Stomach (tissue), 9 donors: ENCODE measurements around the gene WASF3. TPM values are rescaled to one million over a fixed set of nuclear protein-coding genes. Genes with fewer than 3 reads are reported as not detected.

Experiments used
- DNase-seq, 2 donors: peaks; one replicate each; pipeline versions ENCODE4 v3.0.0 to v3.0.0-alpha.2; 2013 to 2019
- H3K27ac ChIP-seq, 5 donors: fragments of 200-600 bp in 4 of 5; sonication (generic) in 4 of 5; one replicate each; pipeline ENCODE4 v1.5.1; 2013 to 2019; ENCODE audit warnings: mild to moderate bottlenecking in 1 of 5, moderate library complexity in 1 of 5
- H3K27me3 ChIP-seq, 3 donors: fragments of 200-600 bp; sonication (generic); one replicate each; pipeline ENCODE4 v1.5.1; 2017 to 2019; ENCODE audit warnings: mixed run types in 1 of 3
- H3K36me3 ChIP-seq, 4 donors: fragments of 200-600 bp; sonication (generic); 1 replicate in 3 of 4; 2 replicates in 1 of 4; pipeline ENCODE4 v1.5.1; 2016 to 2019
- H3K4me1 ChIP-seq, 4 donors: fragments of 200-600 bp; sonication (generic); one replicate each; pipeline ENCODE4 v1.5.1; 2016 to 2019
- H3K4me3 ChIP-seq, 4 donors: fragments of 200-600 bp; sonication (generic) in 3 of 4; one replicate each; pipeline ENCODE4 v1.5.1; 2016 to 2019; ENCODE audit warnings: mild to moderate bottlenecking in 1 of 4
- H3K9me3 ChIP-seq, 4 donors: fragments of 200-600 bp; sonication (generic); one replicate each; pipeline ENCODE4 v1.5.1; 2016 to 2019
- CTCF ChIP-seq, 7 experiments: fragments of 450-650 bp in 4 of 7; fragments of 200-600 bp in 3 of 7; sonication (generic) in 3 of 7; IDR thresholded peaks; one replicate each; pipeline ENCODE4 v1.5.1; 2016 to 2019; ENCODE audit warnings: antibody characterized with exemption in 7 of 7, control low read depth in 2 of 7, mild to moderate bottlenecking in 1 of 7
- EP300 ChIP-seq: sonication (generic); formaldehyde crosslinking; IDR thresholded peaks from one replicate; pipeline ENCODE4 v1.6.1; 2017; ENCODE audit warnings: antibody characterized with exemption
- POLR2A ChIP-seq, 4 donors: fragments of 450-650 bp; IDR thresholded peaks; one replicate each; pipeline ENCODE4 v1.6.1; 2016; ENCODE audit warnings: antibody characterized with exemption in 4 of 4, control low read depth in 2 of 4, mild to moderate bottlenecking in 1 of 4, moderate library complexity in 1 of 4
- POLR2AphosphoS5 ChIP-seq, 3 donors: sonication (generic); formaldehyde crosslinking; IDR thresholded peaks; one replicate each; pipeline ENCODE4 v1.6.1; 2016; ENCODE audit warnings: antibody characterized with exemption in 3 of 3
- WGBS, 5 donors: extraction: QIAGEN DNeasy Blood & Tissue Kit in 3 of 5; methylation state at CpG; one replicate each; pipeline versions ENCODE4 v1.1.5 to v1.1.7; 2013 to 2018; 5-methylcytosine and 5-hydroxymethylcytosine counted together
- intact Hi-C: fragments of 100-400 bp; cut with DNase I; formaldehyde crosslinking; loops from one replicate; pipeline ENCODE4 v1.15.1; 2023; ENCODE audit warnings: low total_unique reads
- polyA plus RNA-seq, 3 donors: library from polyadenylated mRNA; stranded (reverse); fragments of 200-250 nt; gene quantifications; one replicate each; pipeline ENCODE4 v1.2.3, GENCODE V29; 2013
- total RNA-seq, 5 donors: library from RNA; depleted of rRNA; stranded (reverse); fragments of >200 nt; gene quantifications; one replicate each; pipeline versions ENCODE4 v1.1.0 to v1.2.3, GENCODE V29; 2014 to 2016
- donor health status: healthy with polysubstance abuse.
- donor health status: Bipolar disorder and iron deficiency.
- donor health status: healthy.

WASF3 gene
- total and polyA plus RNA-seq, 8 donors: 0.87 to 12.8 (median 10.2) TPM

GRCh38 chr13:26558074-26558805, 757 bp downstream of the WASF3 start:
- H3K27ac ChIP-seq: peak overlapping the region; percentile 58 to 88 (median 86)
- intact Hi-C loops: no loop called here
- H3K4me3 ChIP-seq: peak overlapping the region; percentile 81 to 92 (median 84)
- peak in 1 of 2 donors; percentile 53 for DNase-seq
- H3K36me3 ChIP-seq: no peaks in the 10 kb centered on the region
- peaks cover 8 to 46% (median 30%) of the 10 kb centered on the region in 4 donors for H3K4me1 ChIP-seq
- H3K9me3 ChIP-seq: peaks cover 0 to 5% (median 0%) of the 10 kb centered on the region in 4 donors
- 2 to 9% (median 2%) methylated on average over 8 to 73 of the region's 73 CpGs for WGBS, 5 donors
- peaks cover 0 to 20% (median 4%) of the 10 kb centered on the region in 3 donors for H3K27me3 ChIP-seq
- TF ChIP-seq CTCF (IDR thresholded peaks at IDR 0.05) (no peak), POLR2A (IDR thresholded peaks at IDR 0.05) (no peak), EP300 (no peak), POLR2AphosphoS5 (IDR thresholded peaks at IDR 0.05) (no peak)

GRCh38 chr13:26558987-26559386, 1.5 kb downstream of the WASF3 start:
- intact Hi-C loops: no loop called here
- H3K4me3 ChIP-seq: peak overlapping the region in 3 of 4 donors; percentile 81 to 92 (median 87)
- WGBS, 5 donors: 13 to 48% (median 16%) methylated on average over 1 of the region's 1 CpG
- TF ChIP-seq CTCF (IDR thresholded peaks at IDR 0.05) (no peak), POLR2A (IDR thresholded peaks at IDR 0.05) (no peak), EP300 (no peak), POLR2AphosphoS5 (IDR thresholded peaks at IDR 0.05) (no peak)
- peaks cover 0 to 5% (median 0%) of the 10 kb centered on the region in 4 donors for H3K9me3 ChIP-seq
- peaks cover 0 to 20% (median 4%) of the 10 kb centered on the region in 3 donors for H3K27me3 ChIP-seq
- peaks cover 8 to 49% (median 30%) of the 10 kb centered on the region in 4 donors for H3K4me1 ChIP-seq
- DNase-seq: peak in 1 of 2 donors; percentile 40
- no peaks in the 10 kb centered on the region for H3K36me3 ChIP-seq
- H3K27ac ChIP-seq: no peak overlapping the region

- TF ChIP-seq POLR2AphosphoS5 (IDR thresholded peaks at IDR 0.05) (no peak), EP300 (no peak), POLR2A (IDR thresholded peaks at IDR 0.05) (no peak), CTCF (IDR thresholded peaks at IDR 0.05) (no peak)
- H3K36me3 ChIP-seq: no peaks in the 10 kb centered on the region
- H3K9me3 ChIP-seq: peaks cover 0 to 2% (median 0%) of the 10 kb centered on the region in 4 donors
- H3K27ac ChIP-seq: no peak overlapping the region
- 85 to 95% (median 90%) methylated on average over 4 of the region's 4 CpGs for WGBS, 5 donors
- no peak for DNase-seq
- H3K4me3 ChIP-seq: no peak overlapping the region
- H3K4me1 ChIP-seq: peaks cover 8 to 60% (median 30%) of the 10 kb centered on the region in 4 donors
- H3K27me3 ChIP-seq: peaks cover 0 to 15% (median 4%) of the 10 kb centered on the region in 3 donors
- intact Hi-C loops: no loop called here
These were observed 3.0 kb downstream of the WASF3 start for GRCh38 chr13:26560456-26560855.

- Histone ChIP-seq H3K36me3 (no peaks in the 10 kb centered on the region), H3K27ac (peak overlapping the region in 1 of 5 donors; percentile 6), H3K27me3 (peaks cover 0 to 9% (median 4%) of the 10 kb centered on the region in 3 donors), H3K9me3 (no peaks in the 10 kb centered on the region), H3K4me1 (peaks cover 8 to 60% (median 30%) of the 10 kb centered on the region in 4 donors), H3K4me3 (no peak overlapping the region)
- 67 to 83% (median 70%) methylated on average over 3 of the region's 3 CpGs for WGBS, 5 donors
- intact Hi-C loops: no loop called here
- TF ChIP-seq CTCF (IDR thresholded peaks at IDR 0.05) (no peak), EP300 (no peak), POLR2AphosphoS5 (IDR thresholded peaks at IDR 0.05) (no peak), POLR2A (IDR thresholded peaks at IDR 0.05) (no peak)
- DNase-seq: no peak
These were observed 3.6 kb downstream of the WASF3 start for GRCh38 chr13:26561067-26561466.
